T-helper 1 cell treated with Interleukin-12 subunit alpha and Interleukin-12 subunit beta and Interleukin-4 antibody, amounts not matched to agents 30 ng/mL and 1 ng/mL, for 36 hours (primary cell): ENCODE results near the gene NID1. TPM values are rescaled to one million over a fixed set of nuclear protein-coding genes. Genes with fewer than 3 reads are reported as not detected.
"Not testable (repeated sequence)": the region's sequence is repeated elsewhere in the genome, so short reads cannot be mapped to it uniquely, and the experiment has no call there.

ENCODE experiments used
- intact Hi-C: fragments of 100-400 bp; cut with micrococcal nuclease; formaldehyde crosslinking; loops from one replicate; pipeline ENCODE4 v1.15.1; 2024
- total RNA-seq: library from RNA; stranded (reverse); gene quantifications from 2 replicates; pipeline ENCODE4 v1.2.3, GENCODE V29; 2022

The NID1 gene
- total RNA-seq, 1 donor from 2014 or later: 0.17 TPM

- intact Hi-C loops: loop anchor here (5.0 kb wide), 3 partner anchors 130 to 240 kb away; no protein-coding TSS in a partner anchor
These were observed 92.6 kb downstream of the NID1 start for GRCh38 chr1:235972311-235972689.

DNA sequence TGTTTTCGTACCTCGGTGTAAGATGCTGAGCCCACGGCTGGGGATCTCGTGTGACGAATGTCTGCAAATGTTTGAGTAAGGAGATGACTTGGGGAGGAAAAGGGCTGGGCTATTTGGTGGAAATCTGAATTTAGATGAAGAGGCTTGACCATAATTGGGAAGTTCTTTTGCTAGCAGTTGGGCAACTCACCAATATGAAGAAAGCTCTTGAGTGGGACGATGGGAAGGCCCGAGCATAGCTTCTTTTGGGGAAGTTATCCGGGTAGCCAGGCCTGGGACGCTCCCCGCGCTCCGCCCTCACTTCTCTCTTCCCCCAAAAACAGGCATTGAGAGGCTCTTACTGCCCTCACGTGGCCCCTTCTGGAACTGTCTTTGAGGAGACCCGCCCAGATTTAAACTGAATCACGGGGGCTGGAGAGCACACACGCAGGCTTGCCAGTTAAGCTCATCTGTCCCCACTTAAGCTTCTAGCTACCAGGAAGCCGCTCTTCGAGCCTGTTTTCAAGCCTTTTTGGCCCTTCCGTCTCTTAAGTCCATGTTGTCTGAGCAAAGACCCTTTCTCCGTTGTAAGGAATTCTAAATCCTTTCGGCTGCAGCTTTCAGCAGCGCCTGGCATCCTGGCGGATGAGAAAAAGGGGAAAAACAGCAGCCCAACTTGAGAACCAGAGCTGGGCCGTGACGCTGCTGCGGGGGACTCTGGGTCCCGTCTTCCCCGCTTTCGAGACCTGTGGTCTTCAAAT, 93.1 kb downstream of the NID1 start:
- intact Hi-C loops: loop anchor here (1.0 to 5.0 kb wide), 13 partner anchors 17 to 458 kb away; partner anchors contain the start of genes GNG4 and LYST

- intact Hi-C loops: loop anchor here (1.0 to 5.0 kb wide), 13 partner anchors 17 to 458 kb away; partner anchors contain the start of genes GNG4 and LYST
These were observed 93.9 kb downstream of the NID1 start for GRCh38 chr1:235971020-235971419.

- intact Hi-C loops: no loop called here
These were observed 96.1 kb downstream of the NID1 start for GRCh38 chr1:235968831-235969230.

- intact Hi-C loops: not testable (repeated sequence)
These were observed 98.8 kb downstream of the NID1 start for GRCh38 chr1:235966134-235966533.

DNA sequence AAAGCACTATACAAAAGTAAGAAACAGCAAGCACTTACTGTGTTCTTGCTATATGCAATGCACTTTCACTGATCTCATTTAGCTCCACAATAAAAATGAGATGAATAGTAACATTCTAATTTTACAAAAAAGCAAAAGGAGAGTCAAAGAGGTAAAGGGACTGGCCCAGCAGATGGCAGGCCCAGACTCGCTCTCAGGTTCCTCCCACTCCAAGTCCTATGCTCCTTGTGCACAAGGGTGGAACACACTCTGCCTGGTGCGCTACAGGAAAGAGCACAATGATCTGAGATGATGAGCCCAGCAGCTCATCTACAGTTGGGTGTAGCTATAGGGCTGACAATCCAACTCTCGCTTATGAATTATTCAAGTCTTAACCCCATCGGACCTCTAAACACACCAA, 104.1 kb downstream of the NID1 start:
- intact Hi-C loops: no loop called here

DNA sequence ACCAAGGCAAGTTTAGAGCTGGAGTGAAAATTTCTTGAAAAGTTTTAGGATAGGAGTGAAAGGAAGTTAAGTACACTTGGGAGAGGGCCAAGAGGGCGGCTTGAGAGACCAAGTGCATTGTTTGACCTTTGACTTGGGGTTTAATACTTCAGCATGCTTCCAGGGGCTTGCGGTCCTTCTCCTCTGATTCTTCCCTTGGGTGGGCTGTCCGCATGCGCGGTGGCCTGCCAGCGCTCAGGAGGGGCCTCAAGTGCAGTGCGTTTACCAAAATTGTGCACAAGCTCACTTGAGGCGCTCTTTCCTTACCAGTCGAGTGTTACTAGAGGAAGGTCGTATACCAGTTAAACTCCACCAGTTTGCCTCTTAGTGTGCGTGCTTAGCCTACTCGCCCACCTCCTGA, 106.9 kb downstream of the NID1 start:
- intact Hi-C loops: no loop called here

DNA sequence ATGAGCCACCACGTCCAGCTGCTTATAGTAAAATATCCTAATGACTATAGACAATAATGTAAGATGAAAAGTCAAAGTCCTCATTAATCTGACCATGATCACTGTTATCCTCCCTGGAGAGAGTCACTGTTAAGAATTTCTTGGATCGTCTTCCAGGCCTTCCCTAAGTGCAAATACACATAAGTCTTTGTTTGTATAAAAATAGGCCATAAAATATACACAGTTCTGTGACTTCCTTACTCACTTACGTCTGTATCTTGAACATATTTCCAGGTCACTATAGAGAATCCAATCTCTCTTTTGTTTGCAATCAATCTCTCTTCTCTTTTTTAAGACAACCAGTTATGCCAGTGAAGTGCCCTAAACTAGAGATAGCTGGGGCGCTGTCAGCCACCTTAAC, 109.1 kb downstream of the NID1 start:
- intact Hi-C loops: no loop called here

DNA sequence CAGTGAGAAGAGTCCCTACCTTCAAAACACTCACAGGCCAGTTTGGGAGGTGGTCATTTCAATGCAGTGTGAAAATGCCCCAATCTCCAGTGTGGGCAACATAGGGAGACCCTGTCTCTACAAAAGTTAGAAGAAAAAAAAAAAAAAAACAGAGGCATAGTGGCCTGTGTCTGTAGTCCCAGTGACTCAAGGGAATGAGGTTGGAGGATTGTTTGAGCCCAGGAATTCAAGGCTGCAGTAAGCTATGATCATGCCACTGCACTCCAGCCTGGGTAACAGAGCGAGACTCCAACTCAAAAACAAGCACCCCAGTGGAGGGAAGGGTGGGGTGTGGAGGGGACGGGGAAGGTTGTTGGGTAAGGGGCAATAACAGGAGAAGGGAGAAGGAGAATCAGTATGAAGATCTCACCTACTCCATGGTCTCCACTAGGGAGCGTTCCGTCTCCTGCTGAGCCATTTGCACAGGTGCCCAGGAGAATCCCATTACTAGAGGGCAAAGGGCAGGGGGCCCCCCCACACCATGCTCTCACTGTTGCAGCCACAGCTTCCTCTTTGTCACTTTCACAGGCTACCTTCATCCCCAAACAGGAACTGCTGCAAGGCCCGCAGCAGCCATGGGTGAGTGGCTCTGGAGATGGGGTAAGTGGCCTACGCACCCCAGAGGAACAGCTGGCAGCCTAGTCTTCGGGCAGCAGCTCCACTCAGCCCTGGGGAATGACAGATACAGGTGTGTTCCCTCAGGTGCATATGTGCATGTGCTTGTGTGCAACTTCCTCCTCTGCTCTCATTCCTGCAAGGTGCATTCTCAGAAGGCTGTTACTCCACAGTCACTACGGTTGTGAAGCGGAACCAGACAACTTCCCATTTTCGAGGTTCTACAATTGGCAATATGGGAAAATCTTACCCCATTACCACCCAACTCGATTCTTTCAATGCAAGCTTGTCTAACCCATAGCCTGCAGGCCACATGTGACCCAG, 110.3 kb downstream of the NID1 start:
- intact Hi-C loops: loop anchor here (1.0 kb wide), 1 partner anchor 17 kb away; no protein-coding TSS in a partner anchor

- intact Hi-C loops: loop anchor here (1.0 to 2.0 kb wide), 6 partner anchors 10 to 88 kb away; no protein-coding TSS in a partner anchor
These were observed 111.1 kb downstream of the NID1 start for GRCh38 chr1:235953801-235954200.

GRCh38 chr1:235952950-235953615, 111.8 kb downstream of the NID1 start:
- intact Hi-C loops: loop anchor here (1.0 to 2.0 kb wide), 5 partner anchors 10 to 88 kb away; no protein-coding TSS in a partner anchor

DNA sequence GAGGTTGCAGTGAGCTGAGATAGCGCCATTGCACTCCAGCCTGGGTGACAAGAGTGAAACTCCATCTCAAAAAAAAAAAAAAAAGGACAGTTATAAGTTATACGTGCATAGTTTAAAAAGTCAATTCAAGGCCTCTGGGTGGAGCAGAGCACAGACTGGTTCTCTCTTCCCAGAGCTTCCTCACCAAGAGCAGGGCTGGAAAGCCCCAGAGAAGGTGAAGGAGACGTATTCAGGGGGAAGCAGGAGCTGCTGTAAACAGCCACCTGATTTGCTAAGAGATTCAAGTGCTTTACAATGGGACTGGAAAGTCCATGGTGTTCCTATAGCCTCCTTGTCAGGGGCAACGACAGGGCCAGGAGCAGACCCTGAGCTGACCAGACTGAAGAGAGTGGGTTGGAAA, 113.2 kb downstream of the NID1 start:
- intact Hi-C loops: loop anchor here (2.0 kb wide), 2 partner anchors 29 to 41 kb away; no protein-coding TSS in a partner anchor

- intact Hi-C loops: no loop called here
These were observed 114.6 kb downstream of the NID1 start for GRCh38 chr1:235950318-235950717.

- intact Hi-C loops: no loop called here
These were observed 116.0 kb downstream of the NID1 start for GRCh38 chr1:235948774-235949427.

DNA sequence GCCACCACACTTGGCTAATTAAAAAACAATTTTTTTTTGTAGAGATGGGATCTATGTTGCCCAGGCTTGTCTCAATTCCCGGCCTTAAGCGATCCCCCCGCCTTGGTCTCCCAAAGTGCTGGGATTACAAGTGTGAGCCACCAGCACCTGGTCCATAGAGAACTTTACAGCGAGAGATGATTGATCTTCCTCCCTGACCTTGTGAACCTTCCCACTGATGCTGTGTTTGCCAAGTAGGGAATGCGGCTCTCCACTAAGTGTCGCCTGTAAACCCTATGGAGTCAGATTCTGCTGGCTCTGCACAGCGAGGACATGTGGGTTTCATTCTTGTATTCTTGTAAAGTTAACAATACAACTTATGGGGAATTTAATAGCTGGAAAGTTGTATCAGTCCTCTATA, 116.9 kb downstream of the NID1 start:
- intact Hi-C loops: loop anchor here (2.0 kb wide), 1 partner anchor 81 kb away; the partner anchor contains the start of gene LYST

DNA sequence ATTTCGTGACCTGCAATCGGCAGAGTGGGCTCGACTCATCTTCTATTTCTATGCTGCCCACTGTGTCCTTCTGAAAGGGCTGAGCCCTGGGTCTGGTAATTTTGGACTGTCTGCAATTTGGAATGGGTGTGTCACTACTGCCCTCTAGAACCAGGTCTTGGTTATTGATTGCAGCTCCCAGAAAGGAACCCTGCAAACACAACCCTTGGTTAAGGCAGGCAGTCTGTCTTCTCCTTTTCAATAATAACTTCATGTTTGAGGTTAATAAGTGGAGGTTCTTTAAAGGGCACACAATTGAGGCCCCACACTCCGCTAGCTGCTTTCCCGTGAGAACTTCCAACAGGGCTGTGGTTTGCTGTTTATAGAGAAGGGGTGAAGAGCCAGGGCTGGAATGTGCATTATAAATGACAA, 118.3 kb downstream of the NID1 start:
- intact Hi-C loops: loop anchor here (2.0 kb wide), 1 partner anchor 80 kb away; the partner anchor contains the start of gene LYST

DNA sequence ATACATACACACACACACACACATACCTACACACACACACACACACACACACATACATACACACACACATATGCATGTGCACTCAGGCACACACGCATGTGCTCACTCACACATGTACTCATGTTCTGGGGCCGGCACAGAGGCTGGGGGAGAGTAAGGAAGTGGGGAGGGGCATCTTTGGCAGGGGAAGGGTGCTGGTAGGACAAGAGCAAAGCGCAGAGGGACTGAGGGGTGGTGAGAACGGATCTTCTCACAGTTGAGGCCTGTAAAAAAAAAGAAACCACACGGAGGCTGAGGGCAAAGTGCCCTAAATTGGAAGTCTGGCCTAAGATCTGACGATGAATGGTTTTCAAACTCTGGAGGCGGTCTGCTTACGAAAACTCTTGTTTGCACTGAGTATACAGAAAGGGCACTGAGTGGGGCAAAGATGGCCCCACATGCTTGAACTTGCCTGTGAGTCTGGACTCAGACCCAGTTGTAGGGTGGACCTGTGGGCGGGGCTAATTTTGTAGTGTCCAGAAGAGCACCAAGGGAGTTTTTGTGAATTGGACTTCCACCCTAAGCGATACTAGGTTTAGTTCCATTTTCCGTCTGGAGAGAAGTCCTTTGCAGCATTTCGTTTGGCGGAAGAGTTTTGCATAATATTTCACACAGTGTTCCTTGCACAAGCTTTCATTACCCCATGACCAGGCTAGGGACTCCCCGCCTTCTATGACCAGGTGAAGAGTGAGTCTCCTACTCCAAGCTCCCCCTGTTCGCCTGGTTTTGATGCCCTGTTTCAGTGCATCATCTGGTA, 118.9 kb downstream of the NID1 start:
- intact Hi-C loops: loop anchor here (2.0 kb wide), 1 partner anchor 79 kb away; the partner anchor contains the start of gene LYST

DNA sequence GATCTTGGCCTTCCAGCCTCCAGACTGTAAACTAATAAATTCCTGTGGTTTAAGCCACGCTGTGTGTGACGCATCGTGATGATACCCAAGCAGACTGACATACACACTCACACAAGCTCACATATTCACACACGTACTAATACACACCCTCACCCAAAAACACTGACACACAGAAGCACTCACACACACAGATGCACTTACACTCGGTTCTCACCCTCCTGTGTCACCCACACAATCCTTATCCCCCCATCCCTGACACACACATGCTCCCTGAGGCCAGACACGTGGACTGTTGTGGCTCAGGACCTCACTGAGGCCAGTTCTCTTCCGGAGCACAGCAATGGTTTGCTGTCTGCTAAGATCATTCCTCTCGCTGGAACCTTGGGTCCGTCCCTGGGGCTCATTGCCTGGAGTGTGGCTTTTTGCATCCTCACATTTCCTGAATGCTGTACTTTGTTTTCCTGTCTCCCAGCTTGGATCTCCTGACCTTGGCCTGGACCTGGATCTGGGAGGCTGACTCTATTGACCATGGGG, 121.2 kb downstream of the NID1 start:
- intact Hi-C loops: loop anchor here (1.0 kb wide), 1 partner anchor 10 kb away; no protein-coding TSS in a partner anchor

DNA sequence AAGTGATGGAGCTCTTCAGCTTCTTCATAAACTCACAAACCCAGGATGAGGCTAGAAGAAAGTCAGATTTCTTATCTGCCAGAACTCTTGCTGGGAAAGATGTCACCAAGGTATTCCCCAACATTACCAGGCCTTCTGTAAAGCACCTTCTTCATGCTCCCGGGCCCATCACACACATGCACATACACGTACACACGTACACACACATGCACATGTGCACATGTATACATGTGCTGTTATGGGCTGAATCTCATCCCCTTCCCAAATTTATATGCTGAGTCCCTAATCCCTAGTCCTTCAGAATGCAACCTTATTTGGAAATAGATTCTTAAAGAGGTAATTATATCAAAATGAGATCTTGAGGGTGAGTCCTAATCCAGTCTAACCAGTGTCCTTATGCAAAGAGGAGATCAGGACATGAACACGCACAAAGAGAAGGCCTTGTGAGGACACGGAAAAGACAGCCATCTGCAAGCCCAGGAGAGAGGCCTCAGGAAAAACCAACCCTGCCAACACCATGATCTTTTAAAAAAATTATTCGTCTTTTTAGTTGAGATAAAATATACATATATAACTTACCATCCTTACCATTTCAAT, 121.8 kb downstream of the NID1 start:
- intact Hi-C loops: loop anchor here (1.0 kb wide), 1 partner anchor 10 kb away; no protein-coding TSS in a partner anchor
